Caco-2 (cell line): ENCODE results near the gene CRTC3. TPM values are rescaled to one million over a fixed set of nuclear protein-coding genes. Genes with fewer than 3 reads are reported as not detected.
"Not testable (repeated sequence)": the region's sequence is repeated elsewhere in the genome, so short reads cannot be mapped to it uniquely, and the experiment has no call there.

Experiments
- BruUV-seq: library from RNA; stranded (reverse); fragments of 400-500 nt; replicated peaks from 2 replicates; lab custom pipeline; 2021; lab: Mats Ljungman, UMichigan
- CTCF ChIA-PET: fragments of 300-600 bp; sonication (Branson Sonifier 250); formaldehyde crosslinking; loops from one replicate; lab custom pipeline; 2022; ENCODE audit warnings: antibody characterized with exemption; lab: Charles Lee
- POLR2A ChIA-PET: fragments of 300-600 bp; sonication (Branson Sonifier 250); formaldehyde crosslinking; loops from one replicate; lab custom pipeline; 2022; ENCODE audit warnings: antibody characterized with exemption; lab: Charles Lee
- DNase-seq, 2 experiments: peaks; one replicate each; pipeline versions ENCODE4 v3.0.0 to v3.0.0-alpha.2; 2020 to 2022
- H3K27me3 ChIP-seq: replicated peaks from 2 replicates; pipeline ENCODE4 v1.6.0; 2011; ENCODE audit warnings: low read length; ENCODE audit not compliant: control insufficient read depth, insufficient read depth
- H3K36me3 ChIP-seq: 2 replicates; pipeline ENCODE4 v1.5.1; 2011; ENCODE audit warnings: low read length; ENCODE audit not compliant: control insufficient read depth, insufficient read depth
- H3K4me1 ChIP-seq: fragments of 250-450 bp; sonication (Bioruptor Pico); 2 replicates; pipeline ENCODE4 v1.5.1; 2020; ENCODE audit warnings: mild to moderate bottlenecking
- H3K4me3 ChIP-seq: 2 replicates; pipeline ENCODE4 v1.5.1; 2011; ENCODE audit warnings: low read depth, mild to moderate bottlenecking, control low read depth, low read length
- H3K9me3 ChIP-seq: fragments of 250-450 bp; sonication (Bioruptor Pico); 2 replicates; pipeline ENCODE4 v1.5.1; 2020; ENCODE audit warnings: mild to moderate bottlenecking, moderate library complexity
- H3K27ac Mint-ChIP-seq: one replicate; pipeline ENCODE4 v1.8.0; 2022; ENCODE audit warnings: mixed read lengths; ENCODE audit not compliant: unreplicated experiment
- H3K27me3 Mint-ChIP-seq: one replicate; pipeline ENCODE4 v1.8.0; 2022; ENCODE audit warnings: mixed read lengths; ENCODE audit not compliant: insufficient read depth, unreplicated experiment
- H3K36me3 Mint-ChIP-seq: one replicate; pipeline ENCODE4 v1.8.0; 2022; ENCODE audit warnings: mild to moderate bottlenecking, mixed read lengths; ENCODE audit not compliant: insufficient read depth, unreplicated experiment
- H3K4me1 Mint-ChIP-seq: one replicate; pipeline ENCODE4 v1.8.0; 2022; ENCODE audit warnings: low read depth, mixed read lengths; ENCODE audit not compliant: unreplicated experiment
- H3K4me3 Mint-ChIP-seq: one replicate; pipeline ENCODE4 v1.8.0; 2022; ENCODE audit warnings: mild to moderate bottlenecking, moderate library complexity, mixed read lengths; ENCODE audit not compliant: unreplicated experiment
- H3K9me3 Mint-ChIP-seq: one replicate; pipeline ENCODE4 v1.8.0; 2022; ENCODE audit warnings: mixed read lengths; ENCODE audit not compliant: unreplicated experiment
- CTCF ChIP-seq, 2 experiments: fragments of 200-600 bp in 1 of 2; IDR thresholded peaks; 1 replicate in 1 of 2; 2 replicates in 1 of 2; pipeline versions ENCODE4 v1.5.1 to v1.8.0; 2011 to 2022; ENCODE audit warnings: antibody characterized with exemption in 1 of 2, control low read depth in 1 of 2, inconsistent platforms in 1 of 2, low read depth in 1 of 2, low read length in 1 of 2, mild to moderate bottlenecking in 1 of 2, moderate library complexity in 1 of 2; ENCODE audit not compliant: insufficient read depth in 1 of 2, severe bottlenecking in 1 of 2, unreplicated experiment in 1 of 2
- intact Hi-C: fragments of 100-400 bp; cut with micrococcal nuclease; formaldehyde crosslinking; loops from one replicate; pipeline ENCODE4 v1.10.0; 2022; ENCODE audit not compliant: unreplicated experiment
- total RNA-seq: library from RNA; stranded (reverse); gene quantifications from 2 replicates; pipeline ENCODE4 v1.2.3, GENCODE V29; 2022

The CRTC3 gene
- total RNA-seq, 1 experiment from 2014 or later: 35.0 TPM

DNA sequence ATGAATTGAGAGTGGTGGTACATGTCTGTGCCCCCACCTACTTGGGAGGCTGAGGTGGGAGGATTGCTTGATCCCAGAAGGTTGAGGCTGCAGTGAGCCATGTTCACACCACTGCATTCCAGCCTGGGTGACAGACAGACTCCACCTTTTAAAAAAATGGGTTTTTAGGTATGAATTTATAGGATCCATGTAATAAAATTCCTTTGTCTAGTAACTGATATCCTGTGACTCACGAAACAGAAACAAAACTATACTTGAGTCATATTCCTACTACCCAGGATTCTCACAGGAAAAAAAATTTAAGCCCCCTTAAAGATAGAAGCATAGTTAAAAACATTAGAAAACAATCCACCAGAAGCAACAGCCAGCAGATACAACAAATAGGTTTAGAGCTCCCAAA lies 10.0 kb upstream of the CRTC3 start:
- BruUV-seq: no TSS peak
- ChIA-PET POLR2A (no interaction called here), CTCF (interaction anchor here (0.6 kb wide), 1 partner anchor 23 kb away, joined by 3 read pairs; no protein-coding TSS in a partner anchor)
- TF ChIP-seq CTCF (IDR thresholded peaks at IDR 0.05; ENCODE audit: insufficient read depth in 1 of 2, low read depth in 1 of 2, low read length in 1 of 2, severe bottlenecking in 1 of 2, unreplicated experiment in 1 of 2): no peak
- Mint-ChIP-seq H3K4me1 (no peaks in the 10 kb centered on the region), H3K4me3 (no peak overlapping the region), H3K27me3 (no peaks in the 10 kb centered on the region), H3K9me3 (no peaks in the 10 kb centered on the region), H3K36me3 (no peaks in the 10 kb centered on the region), H3K27ac (no peak overlapping the region)
- Histone ChIP-seq H3K9me3 (no peaks in the 10 kb centered on the region), H3K36me3 (no peaks in the 10 kb centered on the region), H3K4me1 (no peaks in the 10 kb centered on the region), H3K4me3 (no peak overlapping the region), H3K27me3 (no peaks in the 10 kb centered on the region)
- no peak for DNase-seq
- intact Hi-C loops: loop anchor here (10.0 kb wide), 1 partner anchor 175 kb away; no protein-coding TSS in a partner anchor

GRCh38 chr15:90520365-90520764 lies 9.4 kb upstream of the CRTC3 start:
- POLR2A ChIA-PET: no interaction called here
- no peaks in the 10 kb centered on the region for H3K4me1 Mint-ChIP-seq
- no peak for TF ChIP-seq CTCF (IDR thresholded peaks at IDR 0.05; ENCODE audit: insufficient read depth in 1 of 2, low read depth in 1 of 2, low read length in 1 of 2, severe bottlenecking in 1 of 2, unreplicated experiment in 1 of 2)
- intact Hi-C loops: loop anchor here (10.0 kb wide), 1 partner anchor 174 kb away; no protein-coding TSS in a partner anchor
- Histone ChIP-seq H3K4me3 (no peak overlapping the region), H3K4me1 (no peaks in the 10 kb centered on the region), H3K36me3 (no peaks in the 10 kb centered on the region), H3K9me3 (no peaks in the 10 kb centered on the region), H3K27me3 (no peaks in the 10 kb centered on the region)
- H3K27ac Mint-ChIP-seq: no peak overlapping the region
- no peak overlapping the region for H3K4me3 Mint-ChIP-seq
- no TSS peak for BruUV-seq
- CTCF ChIA-PET: no interaction called here
- H3K27me3 Mint-ChIP-seq: no peaks in the 10 kb centered on the region
- H3K36me3 Mint-ChIP-seq: no peaks in the 10 kb centered on the region
- no peak for DNase-seq
- no peaks in the 10 kb centered on the region for H3K9me3 Mint-ChIP-seq

DNA sequence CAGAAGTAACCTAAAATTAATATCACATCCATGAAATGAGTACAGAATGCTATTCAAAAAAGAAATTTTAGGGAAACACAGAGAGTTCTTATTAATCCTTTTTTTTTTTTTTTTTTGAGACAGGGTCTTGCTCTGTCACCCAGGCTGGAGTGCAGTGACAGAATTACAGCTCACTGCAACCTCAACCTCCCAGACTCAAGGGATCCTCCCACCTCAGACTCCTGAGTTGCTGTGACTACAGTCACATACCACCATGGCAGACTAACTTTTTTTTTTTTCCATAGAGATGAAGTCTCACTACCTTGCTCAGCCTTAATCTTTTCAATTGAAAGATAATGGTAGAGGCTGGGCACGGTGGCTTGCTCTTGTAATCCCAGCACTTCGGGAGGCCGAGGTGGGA lies 6.3 kb upstream of the CRTC3 start:
- no peaks in the 10 kb centered on the region for H3K36me3 Mint-ChIP-seq
- intact Hi-C loops: loop anchor here (10.0 kb wide), 1 partner anchor 171 kb away; no protein-coding TSS in a partner anchor
- no peaks in the 10 kb centered on the region for H3K4me1 Mint-ChIP-seq
- no peak for TF ChIP-seq CTCF (IDR thresholded peaks at IDR 0.05; ENCODE audit: insufficient read depth in 1 of 2, low read depth in 1 of 2, low read length in 1 of 2, severe bottlenecking in 1 of 2, unreplicated experiment in 1 of 2)
- no peaks in the 10 kb centered on the region for H3K27me3 Mint-ChIP-seq
- POLR2A ChIA-PET: no interaction called here
- H3K4me3 Mint-ChIP-seq: no peak overlapping the region
- H3K9me3 Mint-ChIP-seq: no peaks in the 10 kb centered on the region
- Histone ChIP-seq H3K4me3 (no peak overlapping the region), H3K27me3 (no peaks in the 10 kb centered on the region), H3K4me1 (no peaks in the 10 kb centered on the region), H3K36me3 (no peaks in the 10 kb centered on the region), H3K9me3 (no peaks in the 10 kb centered on the region)
- no peak for DNase-seq
- BruUV-seq: no TSS peak
- no peak overlapping the region for H3K27ac Mint-ChIP-seq
- CTCF ChIA-PET: no interaction called here

- H3K4me3 Mint-ChIP-seq, H3K27ac Mint-ChIP-seq, POLR2A ChIA-PET, H3K4me1 Mint-ChIP-seq, H3K36me3 Mint-ChIP-seq, H3K27me3 Mint-ChIP-seq, H3K36me3 ChIP-seq, H3K27me3 ChIP-seq, H3K4me3 ChIP-seq, H3K9me3 Mint-ChIP-seq, DNase-seq, H3K9me3 ChIP-seq, BruUV-seq, H3K4me1 ChIP-seq: not testable (repeated sequence)
- CTCF ChIA-PET: interaction anchor here (0.6 kb wide), 2 partner anchors 11 to 372 kb away, joined by 3 to 4 read pairs; no protein-coding TSS in a partner anchor
- intact Hi-C loops: loop anchor here (10.0 kb wide), 1 partner anchor 171 kb away; no protein-coding TSS in a partner anchor
Observed at GRCh38 chr15:90524018-90524803, 5.5 kb upstream of the CRTC3 start.
